ENCODE measurements around the gene TWF2. TPM values are rescaled to one million over a fixed set of nuclear protein-coding genes. Genes with fewer than 3 reads are reported as not detected.

The TWF2 gene
- total and polyA plus RNA-seq, 10 of the 15 experiments (the other 5 are each of a cell fraction or from before 2014, with no cell fraction given), result 0.16 to 106 (median 68.5) TPM

DNA sequence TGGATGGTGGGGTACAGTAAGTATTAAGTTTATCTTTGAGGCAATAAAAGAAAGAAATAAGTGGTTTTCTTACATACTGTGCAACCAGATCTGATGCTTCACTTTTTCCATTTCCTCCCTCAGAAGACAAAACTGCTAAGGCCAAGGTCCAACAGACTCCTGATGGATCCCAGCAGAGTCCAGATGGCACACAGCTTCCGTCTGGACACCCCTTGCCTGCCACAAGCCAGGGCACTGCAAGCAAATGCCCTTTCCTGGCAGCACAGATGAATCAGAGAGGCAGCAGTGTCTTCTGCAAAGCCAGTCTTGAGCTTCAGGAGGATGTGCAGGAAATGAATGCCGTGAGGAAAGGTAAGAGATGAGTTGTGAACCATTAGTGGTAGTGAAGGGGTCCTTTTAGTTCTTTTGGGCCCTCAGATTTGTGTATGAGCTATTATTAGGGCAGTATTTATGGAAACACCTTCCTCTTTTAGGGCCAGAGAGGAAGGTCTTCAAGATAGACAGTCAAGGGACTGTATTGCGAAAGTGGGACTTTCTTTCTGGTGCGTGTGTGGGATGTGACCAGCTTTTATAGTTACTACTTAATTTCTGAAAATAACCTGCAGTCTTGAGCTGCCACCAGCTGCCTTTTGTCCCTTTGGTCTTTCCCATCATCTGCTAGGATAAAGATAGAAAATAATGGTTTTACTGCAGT, 36.4 kb downstream of the TWF2 start (continued):
- TF ChIP-seq REST (IDR thresholded peaks at IDR 0.05; ENCODE audit: low read depth, low read length), result no peak
- TF ChIP-seq CEBPB (IDR thresholded peaks at IDR 0.05; ENCODE audit: borderline replicate concordance in 1 of 2, low read depth in 2 of 2, low read length in 2 of 2), result peak in 1 of 2 experiments; percentile 65; a peak in 1 of 4 replicates
- peak; percentile 56; the same call in 1 of the 2 replicates for TF ChIP-seq FOXM1 (IDR thresholded peaks at IDR 0.05; ENCODE audit: low read depth, low read length)
- peak; percentile 23; the same call in 1 of the 2 replicates for TF ChIP-seq RUNX3 (IDR thresholded peaks at IDR 0.05; ENCODE audit: low read length)
- 0 out of 2 replicates have a peak, but pooled peaks have one; percentile 32 for TF ChIP-seq TCF12 (IDR thresholded peaks at IDR 0.05; ENCODE audit: low read depth, low read length)
- TF ChIP-seq E4F1 (IDR thresholded peaks at IDR 0.05; ENCODE audit: borderline replicate concordance, partially characterized antibody), result no peak
- TF ChIP-seq IKZF2 (IDR thresholded peaks at IDR 0.05), result peak; percentile 41 to 43; a peak in 1 of 4 replicates

All from GM12878 (cell line).